ENCODE data around the gene CADPS2.

- no peak for TF ChIP-seq CTCF (IDR thresholded peaks at IDR 0.05)
- TF ChIP-seq POLR2A (IDR thresholded peaks at IDR 0.05; ENCODE audit: low read depth) = no peak
- TF ChIP-seq POLR2AphosphoS5 (IDR thresholded peaks at IDR 0.05) = no peak
- no peak for TF ChIP-seq EP300 (IDR thresholded peaks at IDR 0.05)
Measured at GRCh38 chr7:122692769-122693309, 193.4 kb downstream of the CADPS2 start.
